GM12878 (cell line): ENCODE results near the gene FDXACB1. TPM values are rescaled to one million over a fixed set of nuclear protein-coding genes. Genes with fewer than 3 reads are reported as not detected.

Experiments used
- ATF2 ChIP-seq: IDR thresholded peaks from 2 replicates; pipeline ENCODE4 v1.6.1; 2012; ENCODE audit warnings: low read length, inconsistent platforms
- BCL11A ChIP-seq: IDR thresholded peaks from 2 replicates; pipeline ENCODE4 v1.6.1; 2011; ENCODE audit warnings: low read depth, low read length
- CEBPB ChIP-seq, 2 experiments: fragments of 150-350 bp in 1 of 2; IDR thresholded peaks; 2 replicates each; pipeline ENCODE4 v1.6.1; 2012 to 2014; ENCODE audit warnings: low read depth in 2 of 2, low read length in 2 of 2, borderline replicate concordance in 1 of 2, inconsistent platforms in 1 of 2
- CHD1 ChIP-seq: IDR thresholded peaks from 2 replicates; pipeline ENCODE4 v1.6.1; 2012; ENCODE audit warnings: low read depth, low read length, improper control_type of control experiment
- EED ChIP-seq: sonication (generic); IDR thresholded peaks from 2 replicates; pipeline ENCODE4 v1.6.1; 2016; ENCODE audit warnings: antibody characterized with exemption, low read depth
- ESRRA ChIP-seq: IDR thresholded peaks from 2 replicates; pipeline ENCODE4 v1.6.1; 2012; ENCODE audit warnings: mild to moderate bottlenecking, low read length, improper control_type of control experiment
- FOXK2 ChIP-seq: fragments of 450-650 bp; IDR thresholded peaks from 2 replicates; pipeline ENCODE4 v1.6.1; 2017; ENCODE audit warnings: mild to moderate bottlenecking, moderate library complexity
- GABPA ChIP-seq: IDR thresholded peaks from 2 replicates; pipeline ENCODE4 v1.6.1; 2014; ENCODE audit warnings: antibody characterized with exemption, low read depth, mild to moderate bottlenecking, inconsistent platforms
- IRF3 ChIP-seq: fragments of 450-650 bp; IDR thresholded peaks from 2 replicates; pipeline ENCODE4 v1.6.1; 2014; ENCODE audit warnings: mild to moderate bottlenecking
- MTA3 ChIP-seq: IDR thresholded peaks from 2 replicates; pipeline ENCODE4 v1.6.1; 2012; ENCODE audit warnings: low read length, inconsistent platforms, borderline replicate concordance
- NFIC ChIP-seq: IDR thresholded peaks from 2 replicates; pipeline ENCODE4 v1.6.1; 2012; ENCODE audit warnings: low read depth, mild to moderate bottlenecking, inconsistent platforms, low read length, moderate library complexity
- NR2C1 ChIP-seq: fragments of 450-650 bp; IDR thresholded peaks from 2 replicates; pipeline ENCODE4 v1.6.1; 2017; ENCODE audit warnings: antibody characterized with exemption, mild to moderate bottlenecking, moderate library complexity
- TCF12 ChIP-seq: IDR thresholded peaks from 2 replicates; pipeline ENCODE4 v1.6.1; 2011; ENCODE audit warnings: low read depth, mild to moderate bottlenecking, low read length
- polyA plus RNA-seq, 11 experiments: library from polyadenylated mRNA; depleted of rRNA in 4 of 11; unstranded in 6 of 11; stranded (reverse) in 5 of 11; fragments of >200 nt; fragmentation: Nextera tagmentation in 4 of 11; fragmentation: Illumina TruSeq in 1 of 11; extraction: Ambion mirVana in 4 of 11; extraction: Trizol in 1 of 11; gene quantifications; 1 replicate in 1 of 11; 2 replicates in 10 of 11; pipeline versions ENCODE4 v1.2.1 to v1.2.3, GENCODE V29; 2011 to 2016; ENCODE audit warnings: inconsistent platforms in 2 of 11, missing spikeins in 2 of 11, low read depth in 1 of 11
- total RNA-seq, 4 experiments: library from RNA; depleted of rRNA in 3 of 4; stranded (reverse); fragments of >200 nt in 3 of 4; fragmentation: Illumina TruSeq in 1 of 4; extraction: Trizol in 1 of 4; gene quantifications; 2 replicates each; pipeline versions ENCODE4 v1.2.1 to v1.2.3, GENCODE V29; 2013 to 2021
- TF ChIP-seq, protein P1 (sequence below): IDR thresholded peaks from 2 replicates; pipeline ENCODE4 v1.6.1; 2012; ENCODE audit warnings: low read depth, low read length, improper control_type of control experiment
- TF ChIP-seq, protein P2 (sequence below): fragments of 150-350 bp; IDR thresholded peaks from 2 replicates; pipeline ENCODE4 v1.6.1; 2014; ENCODE audit warnings: mild to moderate bottlenecking, low read depth, low read length
- TF ChIP-seq, protein P3 (sequence below): fragments of 150-350 bp; IDR thresholded peaks from 2 replicates; pipeline ENCODE4 v1.6.1; 2016; ENCODE audit warnings: low read depth, low read length
- TF ChIP-seq, protein P4 (sequence below): fragments of 450-650 bp; formaldehyde crosslinking; IDR thresholded peaks from 2 replicates; pipeline ENCODE4 v1.5.0; 2022; ENCODE audit warnings: mild to moderate bottlenecking, missing genetic modification characterization

The FDXACB1 gene
- total and polyA plus RNA-seq, 10 of the 15 experiments (the other 5 are each of a cell fraction or from before 2014, with no cell fraction given), result 7.4 to 13.3 (median 9.7) TPM

DNA sequence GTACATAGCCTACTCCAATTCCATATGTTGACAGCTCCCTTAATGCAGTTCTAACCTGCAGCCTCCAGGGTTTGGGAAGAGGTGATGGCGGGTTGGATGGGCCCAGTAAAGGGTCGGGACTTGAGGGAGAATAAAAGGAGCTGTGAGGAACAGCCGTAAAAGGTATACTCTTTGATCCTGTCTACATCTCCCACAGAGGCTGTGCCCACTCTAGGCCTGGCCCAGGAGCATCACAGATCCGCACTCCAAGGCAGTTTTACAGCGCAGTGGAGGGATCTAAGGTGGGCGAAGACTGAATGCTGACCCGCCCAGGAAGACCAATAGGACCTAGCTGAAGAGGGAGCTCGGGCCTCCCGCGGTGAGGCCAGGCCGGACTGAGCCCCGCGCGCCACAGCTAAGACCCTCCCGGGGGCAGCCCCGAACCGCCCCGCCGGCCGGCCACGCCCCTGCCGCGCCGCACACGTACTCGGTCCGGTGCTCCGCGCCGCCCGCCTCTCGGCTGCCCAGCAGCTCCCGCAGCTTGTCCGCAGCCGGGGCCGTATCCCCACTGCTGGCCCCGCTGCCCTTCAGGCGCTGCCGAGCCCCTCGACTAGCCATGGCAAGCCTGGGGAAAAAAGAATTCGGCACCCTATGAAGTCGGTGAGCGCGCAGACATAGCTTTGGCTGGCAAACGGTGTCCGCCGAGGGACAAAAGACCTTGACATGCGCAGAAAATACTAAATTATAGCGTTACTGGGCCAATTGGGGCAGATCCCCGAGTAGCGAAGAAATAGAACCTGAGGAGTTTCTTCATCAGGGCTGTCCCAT is 7.9 kb downstream of the FDXACB1 start, which contains the start of gene ALG9 (continued):
- TF ChIP-seq, protein P1, sequence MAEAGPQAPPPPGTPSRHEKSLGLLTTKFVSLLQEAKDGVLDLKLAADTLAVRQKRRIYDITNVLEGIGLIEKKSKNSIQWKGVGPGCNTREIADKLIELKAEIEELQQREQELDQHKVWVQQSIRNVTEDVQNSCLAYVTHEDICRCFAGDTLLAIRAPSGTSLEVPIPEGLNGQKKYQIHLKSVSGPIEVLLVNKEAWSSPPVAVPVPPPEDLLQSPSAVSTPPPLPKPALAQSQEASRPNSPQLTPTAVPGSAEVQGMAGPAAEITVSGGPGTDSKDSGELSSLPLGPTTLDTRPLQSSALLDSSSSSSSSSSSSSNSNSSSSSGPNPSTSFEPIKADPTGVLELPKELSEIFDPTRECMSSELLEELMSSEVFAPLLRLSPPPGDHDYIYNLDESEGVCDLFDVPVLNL, result no peak
- TF ChIP-seq EED, result no peak; the same call in 1 of the 2 replicates
- TF ChIP-seq, protein P2, sequence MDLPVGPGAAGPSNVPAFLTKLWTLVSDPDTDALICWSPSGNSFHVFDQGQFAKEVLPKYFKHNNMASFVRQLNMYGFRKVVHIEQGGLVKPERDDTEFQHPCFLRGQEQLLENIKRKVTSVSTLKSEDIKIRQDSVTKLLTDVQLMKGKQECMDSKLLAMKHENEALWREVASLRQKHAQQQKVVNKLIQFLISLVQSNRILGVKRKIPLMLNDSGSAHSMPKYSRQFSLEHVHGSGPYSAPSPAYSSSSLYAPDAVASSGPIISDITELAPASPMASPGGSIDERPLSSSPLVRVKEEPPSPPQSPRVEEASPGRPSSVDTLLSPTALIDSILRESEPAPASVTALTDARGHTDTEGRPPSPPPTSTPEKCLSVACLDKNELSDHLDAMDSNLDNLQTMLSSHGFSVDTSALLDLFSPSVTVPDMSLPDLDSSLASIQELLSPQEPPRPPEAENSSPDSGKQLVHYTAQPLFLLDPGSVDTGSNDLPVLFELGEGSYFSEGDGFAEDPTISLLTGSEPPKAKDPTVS, result no peak
- TF ChIP-seq CEBPB (IDR thresholded peaks at IDR 0.05; ENCODE audit: borderline replicate concordance in 1 of 2, low read depth in 2 of 2, low read length in 2 of 2), result no peak
- no peak for TF ChIP-seq ESRRA
- no peak for TF ChIP-seq NFIC
- TF ChIP-seq FOXK2, result no peak
- TF ChIP-seq NR2C1, result no peak
- no peak for TF ChIP-seq CHD1
- no peak for TF ChIP-seq GABPA
- TF ChIP-seq BCL11A, result no peak
- no peak for TF ChIP-seq TCF12
- 0 out of 2 replicates have a peak, but pooled peaks have one; percentile 62 for TF ChIP-seq MTA3
- no peak for TF ChIP-seq IRF3
- TF ChIP-seq, protein P3, sequence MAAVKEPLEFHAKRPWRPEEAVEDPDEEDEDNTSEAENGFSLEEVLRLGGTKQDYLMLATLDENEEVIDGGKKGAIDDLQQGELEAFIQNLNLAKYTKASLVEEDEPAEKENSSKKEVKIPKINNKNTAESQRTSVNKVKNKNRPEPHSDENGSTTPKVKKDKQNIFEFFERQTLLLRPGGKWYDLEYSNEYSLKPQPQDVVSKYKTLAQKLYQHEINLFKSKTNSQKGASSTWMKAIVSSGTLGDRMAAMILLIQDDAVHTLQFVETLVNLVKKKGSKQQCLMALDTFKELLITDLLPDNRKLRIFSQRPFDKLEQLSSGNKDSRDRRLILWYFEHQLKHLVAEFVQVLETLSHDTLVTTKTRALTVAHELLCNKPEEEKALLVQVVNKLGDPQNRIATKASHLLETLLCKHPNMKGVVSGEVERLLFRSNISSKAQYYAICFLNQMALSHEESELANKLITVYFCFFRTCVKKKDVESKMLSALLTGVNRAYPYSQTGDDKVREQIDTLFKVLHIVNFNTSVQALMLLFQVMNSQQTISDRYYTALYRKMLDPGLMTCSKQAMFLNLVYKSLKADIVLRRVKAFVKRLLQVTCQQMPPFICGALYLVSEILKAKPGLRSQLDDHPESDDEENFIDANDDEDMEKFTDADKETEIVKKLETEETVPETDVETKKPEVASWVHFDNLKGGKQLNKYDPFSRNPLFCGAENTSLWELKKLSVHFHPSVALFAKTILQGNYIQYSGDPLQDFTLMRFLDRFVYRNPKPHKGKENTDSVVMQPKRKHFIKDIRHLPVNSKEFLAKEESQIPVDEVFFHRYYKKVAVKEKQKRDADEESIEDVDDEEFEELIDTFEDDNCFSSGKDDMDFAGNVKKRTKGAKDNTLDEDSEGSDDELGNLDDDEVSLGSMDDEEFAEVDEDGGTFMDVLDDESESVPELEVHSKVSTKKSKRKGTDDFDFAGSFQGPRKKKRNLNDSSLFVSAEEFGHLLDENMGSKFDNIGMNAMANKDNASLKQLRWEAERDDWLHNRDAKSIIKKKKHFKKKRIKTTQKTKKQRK, result no peak
- TF ChIP-seq, protein P4, sequence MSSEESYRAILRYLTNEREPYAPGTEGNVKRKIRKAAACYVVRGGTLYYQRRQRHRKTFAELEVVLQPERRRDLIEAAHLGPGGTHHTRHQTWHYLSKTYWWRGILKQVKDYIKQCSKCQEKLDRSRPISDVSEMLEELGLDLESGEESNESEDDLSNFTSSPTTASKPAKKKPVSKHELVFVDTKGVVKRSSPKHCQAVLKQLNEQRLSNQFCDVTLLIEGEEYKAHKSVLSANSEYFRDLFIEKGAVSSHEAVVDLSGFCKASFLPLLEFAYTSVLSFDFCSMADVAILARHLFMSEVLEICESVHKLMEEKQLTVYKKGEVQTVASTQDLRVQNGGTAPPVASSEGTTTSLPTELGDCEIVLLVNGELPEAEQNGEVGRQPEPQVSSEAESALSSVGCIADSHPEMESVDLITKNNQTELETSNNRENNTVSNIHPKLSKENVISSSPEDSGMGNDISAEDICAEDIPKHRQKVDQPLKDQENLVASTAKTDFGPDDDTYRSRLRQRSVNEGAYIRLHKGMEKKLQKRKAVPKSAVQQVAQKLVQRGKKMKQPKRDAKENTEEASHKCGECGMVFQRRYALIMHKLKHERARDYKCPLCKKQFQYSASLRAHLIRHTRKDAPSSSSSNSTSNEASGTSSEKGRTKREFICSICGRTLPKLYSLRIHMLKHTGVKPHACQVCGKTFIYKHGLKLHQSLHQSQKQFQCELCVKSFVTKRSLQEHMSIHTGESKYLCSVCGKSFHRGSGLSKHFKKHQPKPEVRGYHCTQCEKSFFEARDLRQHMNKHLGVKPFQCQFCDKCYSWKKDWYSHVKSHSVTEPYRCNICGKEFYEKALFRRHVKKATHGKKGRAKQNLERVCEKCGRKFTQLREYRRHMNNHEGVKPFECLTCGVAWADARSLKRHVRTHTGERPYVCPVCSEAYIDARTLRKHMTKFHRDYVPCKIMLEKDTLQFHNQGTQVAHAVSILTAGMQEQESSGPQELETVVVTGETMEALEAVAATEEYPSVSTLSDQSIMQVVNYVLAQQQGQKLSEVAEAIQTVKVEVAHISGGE (CRISPR knock-in tag), result no peak
- TF ChIP-seq ATF2, result no peak
